Measurements from ENCODE around the gene SUPT5H.
A peak's percentile ranks its signal among the peaks of the same experiment; 100 is the strongest.

GRCh38 chr19:39397360-39398296, 47.8 kb upstream of the SUPT5H start:
- TF ChIP-seq POLR2A (IDR thresholded peaks at IDR 0.05) (no peak), CTCF (IDR thresholded peaks at IDR 0.05) (peak; percentile 97 to 99 (median 98))

All from esophagus squamous epithelium (tissue), 4 donors.